CD4-positive, alpha-beta T cell treated with Interferon gamma for 1 hour (primary cell): Measurements from ENCODE around the gene MCF2L2.
"Not testable (repeated sequence)": the region's sequence is repeated elsewhere in the genome, so short reads cannot be mapped to it uniquely, and the experiment has no call there.

Experiments used
- DNase-seq: peaks from one replicate; pipeline ENCODE4 v3.0.0-alpha.2; 2020

The MCF2L2 gene

DNA sequence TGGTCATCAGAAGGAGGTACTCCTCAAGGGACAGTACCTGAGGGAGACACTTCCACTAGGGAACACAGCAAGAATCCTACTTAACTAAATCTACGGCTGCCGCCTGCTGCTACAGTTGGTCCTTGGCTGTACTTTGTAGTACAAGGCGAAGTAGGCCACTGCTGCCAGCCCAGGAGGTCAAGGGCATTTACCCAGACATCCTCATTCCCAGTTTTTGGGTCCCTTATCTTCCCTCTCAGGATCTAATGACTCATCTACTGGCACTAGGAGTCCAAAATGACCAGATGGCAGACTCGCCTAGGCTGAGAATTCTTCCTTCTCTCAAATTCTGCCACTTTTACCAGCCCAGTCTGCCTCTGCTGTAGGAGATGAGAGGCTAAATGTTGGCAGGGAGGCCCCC, 238.8 kb downstream of the MCF2L2 start:
- DNase-seq, result no peak

DNA sequence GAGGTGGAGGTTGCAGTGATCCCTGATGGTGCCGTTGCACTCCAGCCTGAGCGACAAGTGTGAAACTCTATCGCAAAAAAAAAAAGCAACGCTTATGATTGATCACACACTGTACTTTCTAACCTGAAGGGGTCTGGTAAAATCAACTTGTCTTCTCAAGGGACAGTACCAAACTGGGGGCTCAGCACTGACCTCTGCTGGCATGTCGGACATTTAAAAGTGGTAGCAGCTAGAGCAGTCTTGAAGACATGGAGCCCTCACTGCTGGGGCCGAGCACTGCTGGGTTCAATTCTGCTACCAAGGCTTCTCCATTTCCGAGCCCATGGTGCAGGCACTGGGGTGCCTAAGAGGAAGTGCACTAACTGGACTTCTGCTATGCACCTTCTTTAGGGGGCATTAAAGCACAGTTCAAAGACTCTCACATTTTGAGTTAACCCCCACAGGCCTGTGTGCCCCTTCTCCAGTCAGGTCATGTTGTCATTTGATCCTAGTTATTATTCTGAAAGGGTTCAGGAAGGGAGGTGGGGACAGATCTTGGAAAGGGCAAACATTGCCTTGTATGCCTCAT, 239.4 kb downstream of the MCF2L2 start:
- peak; percentile 29 for DNase-seq

DNA sequence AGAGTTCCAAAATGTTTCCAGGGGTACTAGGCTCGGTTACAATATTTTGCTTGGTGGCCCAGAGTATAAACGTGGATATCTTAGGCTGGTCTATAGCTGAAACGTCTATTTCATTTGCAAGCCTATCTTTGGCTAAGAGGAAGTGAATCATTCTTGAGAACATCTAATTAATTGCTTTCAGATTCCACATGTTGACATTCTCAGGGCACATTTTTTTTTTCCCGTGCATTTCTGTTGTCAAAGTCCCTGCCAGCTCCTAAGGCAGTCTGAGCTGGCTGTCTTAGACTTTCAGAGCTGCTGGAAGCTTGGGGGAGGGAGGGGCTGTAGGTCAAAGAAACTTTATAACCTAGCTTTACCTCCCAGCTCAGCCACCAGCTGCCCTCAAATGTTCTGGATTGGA, 242.7 kb downstream of the MCF2L2 start:
- no peak for DNase-seq

DNA sequence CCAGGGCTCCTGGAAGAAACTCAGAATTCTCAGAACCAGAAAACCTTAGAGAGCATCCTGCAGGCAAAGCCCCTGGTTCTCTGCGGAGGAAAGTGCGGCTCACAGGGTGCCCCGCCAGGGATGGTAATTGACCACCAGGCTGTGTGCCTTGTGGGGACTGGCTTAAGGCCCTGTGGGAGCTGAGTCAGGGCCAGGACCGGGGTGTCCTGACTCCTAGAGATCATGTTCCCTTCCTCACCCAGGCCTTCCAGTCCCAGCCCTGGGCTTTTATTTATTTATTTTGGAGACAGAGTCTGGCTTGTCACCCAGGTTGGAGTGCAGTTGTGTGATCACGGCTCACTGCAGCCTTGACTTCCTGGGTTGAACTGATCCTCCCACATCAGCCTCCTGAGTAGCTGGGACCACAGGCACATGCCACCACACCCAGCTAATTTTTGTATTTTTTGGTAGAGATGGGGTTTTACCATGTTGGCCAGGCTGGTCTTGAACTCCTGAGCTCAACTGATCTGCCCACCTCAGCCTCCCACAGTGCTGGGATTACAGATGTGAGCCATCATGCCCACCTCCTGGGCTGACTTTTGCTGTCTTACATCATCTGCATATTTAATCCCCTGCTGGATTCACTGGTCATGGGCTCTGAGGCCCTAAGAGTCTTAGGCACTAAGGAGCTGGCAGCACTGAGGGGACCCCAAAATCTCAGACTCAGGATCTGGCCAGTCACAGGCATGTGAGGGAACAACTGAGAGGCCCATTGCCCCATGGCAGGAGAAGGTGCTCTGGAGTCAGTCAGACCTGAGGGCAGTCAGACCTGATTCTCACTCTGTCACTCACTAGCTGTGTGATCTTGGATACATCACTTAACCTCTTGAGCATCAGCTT, 245.4 kb downstream of the MCF2L2 start:
- DNase-seq, result no peak

DNA sequence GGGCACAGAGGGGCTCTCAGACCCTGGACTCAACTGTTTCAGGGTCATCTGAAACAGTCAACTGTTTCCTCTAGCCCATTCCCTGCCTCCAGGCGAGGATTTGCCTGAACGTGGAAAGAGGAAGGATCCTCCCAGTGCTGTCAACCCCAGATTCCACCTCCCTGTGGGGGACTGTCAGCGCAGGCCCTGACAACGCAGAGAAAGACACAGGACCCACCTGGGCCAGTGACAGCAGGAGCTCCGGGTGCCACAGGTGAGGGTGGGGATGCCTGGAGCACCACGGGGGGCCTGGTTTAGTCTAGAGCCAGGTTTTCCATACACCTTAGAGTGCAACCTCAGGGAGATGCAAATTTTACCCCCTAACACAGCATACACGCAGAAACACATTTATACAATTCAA, 246.3 kb downstream of the MCF2L2 start:
- DNase-seq, result no peak

DNA sequence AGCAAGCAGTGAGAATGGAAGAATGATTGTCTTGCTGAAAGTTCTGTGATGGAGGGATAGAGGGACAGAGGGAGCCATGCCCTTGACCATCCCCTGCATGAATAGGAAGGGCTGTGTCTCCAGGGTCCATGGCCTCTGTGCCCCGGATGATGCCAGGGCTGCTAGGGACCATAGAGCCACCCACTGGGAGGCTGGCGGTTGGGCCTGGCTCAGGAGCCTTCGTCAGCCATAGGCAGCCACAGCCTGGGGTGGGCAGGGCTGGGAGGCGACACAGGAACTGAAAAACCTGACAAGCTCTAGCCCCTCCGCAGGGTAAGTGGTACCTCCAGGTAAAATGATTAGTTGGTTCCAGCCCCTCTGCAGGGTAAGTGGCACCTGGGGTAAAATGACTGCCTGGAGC, 246.8 kb downstream of the MCF2L2 start:
- no peak for DNase-seq

DNA sequence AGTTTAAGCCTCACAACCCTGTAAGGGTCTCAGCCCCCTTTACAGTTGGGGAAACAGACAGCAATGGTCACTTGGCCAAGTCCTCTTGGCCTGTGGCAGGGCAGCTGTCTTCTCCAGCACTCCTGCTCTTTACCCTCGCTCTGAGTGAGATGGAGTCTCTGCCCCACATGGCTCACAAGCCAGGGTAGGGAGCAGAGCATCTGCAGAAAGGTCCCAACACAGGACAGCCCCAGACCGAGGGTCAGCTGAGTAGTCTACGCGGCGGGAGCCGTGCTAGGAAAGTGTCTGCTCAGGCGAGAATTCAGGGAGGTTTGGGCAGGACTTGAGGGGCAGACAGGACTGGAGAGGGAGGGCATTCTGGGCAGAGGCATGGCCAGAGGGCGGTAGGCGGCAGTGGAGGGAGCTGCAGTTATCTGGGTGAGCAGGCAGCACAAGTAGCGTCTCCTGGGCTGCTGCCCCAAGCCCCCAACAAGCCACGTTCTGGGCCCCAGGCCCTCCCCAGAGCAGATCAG, 247.6 kb downstream of the MCF2L2 start:
- no peak for DNase-seq

DNA sequence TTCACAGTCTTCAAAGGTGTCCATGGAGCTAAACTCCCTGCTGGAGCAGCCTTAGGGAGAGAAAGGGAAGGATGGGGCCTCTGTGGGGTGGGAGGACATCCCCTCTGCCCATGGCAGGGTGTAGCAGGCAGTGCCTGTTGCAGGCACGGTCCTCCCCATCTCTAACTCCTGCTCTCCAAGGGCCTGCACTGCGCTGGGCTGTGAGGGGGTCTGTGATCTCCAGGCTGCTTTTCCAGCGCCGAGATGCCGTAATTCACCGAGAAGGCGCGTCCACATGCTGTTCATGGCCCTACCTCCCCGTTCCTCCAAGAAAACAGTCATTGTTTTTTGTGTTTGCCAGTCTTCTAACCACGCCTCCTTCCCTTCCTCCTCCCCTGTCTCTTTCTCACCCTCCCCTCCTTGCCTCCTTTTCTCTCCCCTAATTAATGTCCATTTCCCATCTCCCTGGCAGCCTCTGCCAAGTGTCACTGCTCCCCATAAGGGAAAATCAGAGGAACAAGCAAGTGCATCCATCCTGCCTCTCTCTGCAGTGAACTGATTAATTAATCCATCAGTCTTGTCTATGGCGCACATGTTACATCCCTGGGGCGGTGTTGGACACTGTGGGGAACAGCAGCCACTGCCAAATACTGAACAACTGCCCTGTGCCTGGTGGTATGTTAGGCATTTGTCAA, 248.2 kb downstream of the MCF2L2 start:
- DNase-seq, result no peak

DNA sequence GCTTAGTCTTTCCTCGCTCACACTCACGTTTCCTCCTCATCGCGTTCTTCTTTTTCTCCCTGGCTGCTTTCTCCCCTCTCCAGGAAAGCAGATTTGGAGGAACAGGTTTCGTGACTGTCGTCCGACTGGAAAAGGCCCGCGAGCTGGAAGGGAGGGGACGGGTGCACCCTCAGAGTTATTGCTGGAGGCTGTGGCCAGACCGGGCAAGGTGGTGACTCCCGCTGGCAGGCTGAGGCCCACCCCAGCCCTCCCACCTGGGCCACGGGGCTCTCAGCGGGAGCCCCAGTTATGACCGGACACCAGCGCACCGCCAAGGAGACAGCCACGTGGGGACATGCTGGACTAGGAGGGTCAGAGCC, 248.9 kb downstream of the MCF2L2 start:
- DNase-seq, result not testable (repeated sequence)

DNA sequence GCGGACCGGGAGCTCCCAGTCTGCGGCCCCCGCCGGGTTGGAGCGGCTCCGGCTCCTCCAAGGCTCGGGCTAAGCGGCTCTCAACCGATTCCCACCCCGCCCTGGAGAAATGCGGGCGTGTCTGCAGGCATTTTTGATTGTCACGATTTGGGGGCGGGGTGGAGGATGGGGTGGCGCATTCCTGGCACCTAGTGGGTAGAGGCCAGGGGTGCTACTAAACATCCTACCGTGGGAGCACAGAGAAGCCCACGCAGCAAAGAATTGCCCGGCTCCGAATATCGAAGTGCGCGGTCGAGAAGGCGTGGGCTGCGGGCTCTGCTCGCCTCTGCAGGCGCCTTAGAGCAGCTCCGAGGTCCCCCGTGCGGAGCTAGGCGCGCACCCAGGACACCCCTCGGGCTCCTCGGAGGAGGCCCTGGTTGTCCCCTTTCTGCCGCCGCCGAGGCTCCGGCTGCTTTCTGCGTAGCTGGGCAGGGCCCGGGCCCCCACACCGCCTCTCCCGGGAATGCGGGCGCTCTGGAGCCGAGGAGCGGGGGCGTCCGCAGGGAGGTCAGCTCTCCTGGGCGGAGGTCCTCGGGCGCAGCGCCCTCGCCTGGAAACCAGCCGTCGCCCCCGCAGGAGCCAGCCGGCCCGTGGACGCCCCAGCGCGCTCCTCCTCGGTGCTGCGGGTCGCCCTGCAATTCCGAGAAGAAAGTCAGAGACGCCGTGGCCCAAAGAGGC, 249.4 kb downstream of the MCF2L2 start:
- DNase-seq, result no peak

DNA sequence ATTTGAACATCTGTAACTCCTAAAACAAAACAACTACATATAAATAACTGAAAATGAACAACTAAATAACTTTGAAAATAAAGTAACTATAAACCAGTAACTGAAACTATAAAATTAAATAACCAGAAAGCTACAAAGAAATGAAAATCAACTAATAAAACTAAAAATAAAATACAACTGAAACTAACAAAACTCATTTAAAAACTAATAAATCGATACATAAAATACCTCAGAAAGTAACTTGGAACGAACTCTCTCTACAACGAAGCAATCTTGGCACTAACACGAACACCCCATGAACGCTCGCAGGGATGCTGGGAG, 249.9 kb downstream of the MCF2L2 start:
- DNase-seq, result no peak

DNA sequence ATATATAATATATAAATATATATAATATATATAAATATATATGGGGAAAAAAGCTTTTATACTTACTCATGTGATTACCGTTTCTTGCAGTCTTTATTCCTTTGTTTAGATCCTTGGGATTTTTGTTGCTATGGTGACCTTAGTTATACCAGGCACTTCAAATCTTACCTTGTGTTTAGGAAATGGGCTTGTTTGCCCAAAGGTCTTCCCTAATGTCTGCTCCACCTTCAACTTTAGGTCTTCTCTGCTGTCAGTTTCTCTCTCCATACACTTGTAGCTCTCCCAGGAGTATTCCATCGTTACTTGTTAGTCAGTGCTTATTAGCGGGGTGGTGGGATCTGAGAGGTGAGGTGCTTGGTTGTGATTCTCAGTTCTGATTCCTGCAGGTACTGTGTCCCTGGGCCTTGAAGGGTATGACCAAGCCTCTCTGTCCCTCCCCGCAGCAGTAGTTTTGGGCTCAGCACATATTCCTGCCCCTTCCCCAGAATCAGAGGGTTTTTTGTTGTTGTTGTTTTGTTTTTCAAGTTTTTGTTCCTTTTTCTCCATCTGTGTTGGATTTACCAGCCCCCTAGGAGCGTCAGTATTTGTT, 256.3 kb downstream of the MCF2L2 start:
- no peak for DNase-seq

DNA sequence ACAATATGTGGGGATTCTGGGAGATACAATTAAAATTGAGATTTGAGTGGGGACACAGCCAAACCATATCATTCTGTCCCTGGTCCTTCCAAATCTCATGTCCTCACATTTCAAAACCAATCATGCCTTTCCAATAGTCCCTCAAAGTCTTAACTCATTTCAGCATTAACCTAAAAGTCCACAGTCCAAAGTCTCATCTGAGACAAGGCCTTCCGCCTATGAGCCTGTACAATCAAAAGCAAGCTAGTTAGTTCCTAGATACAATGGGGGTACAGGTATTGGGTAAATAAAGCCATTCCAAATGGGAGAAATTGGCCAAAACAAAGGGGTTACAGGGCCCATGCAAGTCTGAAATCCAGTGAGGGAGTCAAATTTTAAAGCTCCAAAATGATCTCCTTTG, 260.4 kb downstream of the MCF2L2 start:
- not testable (repeated sequence) for DNase-seq

DNA sequence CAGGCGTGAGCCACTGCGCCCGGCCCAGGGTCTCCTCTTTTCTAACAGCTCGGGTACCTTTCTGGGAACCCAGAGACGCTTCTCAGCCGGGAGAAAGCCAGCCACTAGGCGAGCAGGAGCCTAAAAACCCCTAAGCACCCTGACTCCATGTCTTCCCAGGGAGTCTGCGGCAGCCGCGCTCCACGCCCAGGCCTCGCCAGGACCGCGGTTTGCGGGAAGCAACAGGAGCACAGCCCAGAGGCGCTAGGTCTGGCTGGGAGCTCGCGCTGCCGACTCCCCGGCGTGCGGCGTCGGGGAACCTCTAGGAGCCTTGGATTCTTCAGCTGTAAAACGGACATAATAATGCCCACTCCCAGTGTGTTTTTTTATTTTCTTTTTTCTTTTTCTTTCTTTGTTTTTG, 264.9 kb downstream of the MCF2L2 start:
- no peak for DNase-seq

DNA sequence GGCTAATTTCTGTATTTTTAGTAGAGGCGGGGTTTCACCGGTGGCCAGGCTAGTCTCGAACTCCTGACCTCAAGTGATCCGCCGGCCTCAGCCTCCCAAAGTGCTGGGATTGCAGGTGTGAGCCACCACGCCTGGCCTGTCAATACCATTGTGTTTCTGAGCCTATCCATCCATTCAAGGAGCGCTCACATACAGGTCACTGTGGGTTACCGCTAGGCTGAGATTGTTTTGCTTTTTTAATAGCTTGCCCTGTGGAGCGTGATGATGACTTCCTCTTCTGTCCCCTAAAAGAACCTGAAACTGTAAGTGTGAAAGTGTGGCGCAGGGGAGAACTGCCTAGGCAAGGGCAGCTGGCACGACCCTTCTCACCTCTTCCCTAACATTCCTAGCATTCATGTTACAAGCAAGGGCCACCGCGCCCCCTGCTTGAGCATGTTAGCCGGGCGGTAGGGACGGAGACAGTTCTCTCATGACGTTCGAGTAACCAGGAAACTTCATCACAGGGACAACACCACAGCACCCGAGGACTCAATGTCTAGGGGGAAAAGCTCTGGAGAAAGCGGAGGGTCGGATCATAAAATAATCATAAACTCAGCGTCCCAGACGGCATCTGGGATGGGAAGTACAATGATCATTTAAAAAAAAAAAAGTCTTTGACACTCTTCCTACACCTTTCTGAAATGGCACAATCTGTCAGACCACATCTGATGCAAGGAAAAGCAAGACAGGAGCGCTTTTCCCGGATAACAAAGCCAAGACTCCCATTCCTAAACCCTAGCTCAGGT, 266.7 kb downstream of the MCF2L2 start:
- DNase-seq, result peak; percentile 61

DNA sequence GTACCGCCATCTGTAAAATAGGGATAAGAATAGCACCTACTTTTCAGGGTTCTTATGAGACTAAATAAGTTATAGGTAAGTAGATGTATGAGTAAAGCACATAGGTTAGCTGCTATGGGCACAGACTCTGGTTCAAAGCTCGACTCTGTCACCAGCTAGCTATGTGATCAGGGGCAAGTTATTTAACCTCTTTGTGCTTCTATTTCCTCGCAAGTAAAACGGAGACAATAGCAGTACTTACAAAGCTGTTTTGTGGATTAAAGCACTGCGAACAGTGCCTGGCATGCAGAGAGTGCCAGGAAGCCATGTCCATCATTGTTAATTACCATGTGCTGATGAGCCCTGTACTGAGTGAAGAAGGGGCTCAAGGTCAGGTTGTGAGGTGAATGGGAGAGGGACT, 267.8 kb downstream of the MCF2L2 start:
- no peak for DNase-seq

DNA sequence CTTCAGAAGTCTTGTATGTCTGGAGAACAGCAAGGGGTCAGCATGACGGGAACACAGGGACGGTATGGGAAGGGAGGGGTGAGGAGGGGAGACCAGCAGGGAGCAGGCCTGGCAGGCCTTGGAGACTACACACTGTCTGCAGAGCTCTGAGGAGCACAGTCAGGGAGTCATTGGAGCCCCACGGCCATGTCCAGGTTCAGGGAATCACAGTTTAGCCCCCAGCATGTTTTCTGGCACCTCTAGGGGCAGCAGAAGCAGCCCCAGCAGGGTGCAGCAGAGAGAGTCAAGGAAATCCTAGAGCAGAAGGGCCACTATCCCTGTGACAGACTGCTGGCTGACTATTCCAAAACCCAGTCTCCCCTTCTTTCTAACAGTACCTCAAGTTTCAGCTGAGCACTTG, 269.1 kb downstream of the MCF2L2 start:
- no peak for DNase-seq

DNA sequence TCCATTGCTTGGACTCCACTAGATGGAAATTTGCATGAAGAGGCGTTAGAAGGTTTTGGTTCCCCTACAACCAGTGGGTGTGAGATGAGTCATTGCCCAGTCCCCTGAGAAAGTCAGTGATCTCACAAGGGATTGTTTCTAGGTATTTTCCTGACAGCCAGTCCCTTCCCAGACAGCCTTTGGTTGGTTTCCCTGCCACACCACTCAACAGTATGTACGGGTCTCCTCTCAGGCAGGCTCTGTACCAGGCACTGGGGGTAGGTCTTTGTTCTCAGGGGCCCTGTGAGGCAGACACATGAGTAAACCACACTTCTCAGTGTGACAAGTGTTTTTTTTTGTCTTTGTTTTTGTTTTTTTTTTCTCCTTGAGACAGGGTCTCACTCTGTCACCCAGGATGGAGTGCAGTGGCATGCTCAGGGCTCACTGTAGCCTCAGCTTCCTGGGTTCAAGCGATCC, 269.8 kb downstream of the MCF2L2 start:
- DNase-seq, result peak; percentile 12

DNA sequence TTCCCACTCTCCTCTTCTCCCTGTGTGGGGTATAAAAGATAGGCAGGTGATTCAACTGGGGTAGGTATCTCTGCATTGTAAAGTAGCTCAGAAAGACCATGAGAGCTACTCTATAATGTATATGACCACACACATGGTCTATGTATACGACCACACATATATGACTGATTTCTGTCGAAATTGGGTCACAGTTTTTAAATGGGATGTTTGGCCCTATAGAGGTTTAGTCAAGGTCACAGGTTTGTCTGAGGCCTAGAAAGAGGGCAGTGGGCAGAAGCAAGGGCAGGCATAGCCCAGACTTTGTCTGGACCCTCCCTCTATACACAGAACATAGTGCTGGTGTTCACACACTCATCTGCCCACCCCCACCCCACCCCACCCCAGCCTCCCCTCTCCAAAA, 270.3 kb downstream of the MCF2L2 start:
- no peak for DNase-seq

DNA sequence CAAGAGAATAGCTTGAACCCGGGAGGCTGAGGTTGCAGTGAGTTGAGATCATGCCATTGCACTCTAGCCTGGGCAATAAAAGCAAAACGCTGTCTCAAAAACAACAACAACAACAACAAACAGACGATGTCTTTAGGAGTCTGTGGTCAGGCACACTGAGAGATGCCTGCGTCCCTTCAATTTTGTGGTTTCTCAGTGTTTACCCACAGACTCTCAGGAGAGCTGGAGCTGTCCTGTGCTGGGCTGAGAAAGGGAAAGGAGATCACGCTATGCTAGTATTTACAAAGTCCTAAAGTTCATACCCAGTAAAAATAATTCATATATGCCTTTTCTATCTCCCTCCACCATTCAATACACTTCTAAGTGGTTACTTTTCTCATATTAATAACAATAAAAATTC, 272.2 kb downstream of the MCF2L2 start:
- no peak for DNase-seq

DNA sequence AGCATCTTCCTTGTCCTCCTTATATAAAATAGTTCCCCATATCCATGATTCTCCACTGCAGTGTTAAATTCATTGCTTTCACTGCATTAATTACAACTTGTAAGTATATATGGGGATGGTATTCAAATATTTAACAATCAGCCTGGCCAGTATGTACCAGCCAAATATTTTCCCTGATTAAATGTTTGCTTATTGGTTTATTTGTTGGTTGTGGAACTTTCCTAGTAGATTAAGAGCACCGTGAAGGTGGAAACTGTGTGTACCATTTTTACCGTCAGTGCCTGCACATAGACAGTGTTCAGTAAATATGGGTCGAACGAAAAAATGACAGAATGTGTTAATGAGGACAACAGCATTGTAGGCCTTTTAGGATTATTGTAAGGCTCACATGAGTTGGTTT, 272.9 kb downstream of the MCF2L2 start:
- no peak for DNase-seq
